Stimulated activated CD8-positive, alpha-beta memory T cell treated with anti-CD3 and anti-CD28 coated beads, Interleukin-2, amount 100 ng/mL, for 1 hour (primary cell): ENCODE data around the gene TUG1.

Experiments
- DNase-seq, 2 donors: peaks; one replicate each; pipeline ENCODE4 v3.0.0-alpha.2; 2020; ENCODE audit warnings: low read depth in 2 of 2

The TUG1 gene

GRCh38 chr22:30968924-30969531 is at the start of gene TUG1:
TSS of gene TUG1 (plus strand) at chr22:30969265.
- peak; percentile 93 to 96 for DNase-seq

GRCh38 chr22:30919973-30920372 is 49.1 kb upstream of the TUG1 start:
- no peak for DNase-seq

- peak; percentile 66 to 77 for DNase-seq
Observed at GRCh38 chr22:30920407-30920806, 48.7 kb upstream of the TUG1 start.

- no peak for DNase-seq
Observed at GRCh38 chr22:30921108-30921507, 48.0 kb upstream of the TUG1 start.

- peak; percentile 64 to 78 for DNase-seq
Observed at GRCh38 chr22:30922151-30922611, 46.9 kb upstream of the TUG1 start.

GRCh38 chr22:30923168-30923900 is 45.7 kb upstream of the TUG1 start:
- no peak for DNase-seq

GRCh38 chr22:30925667-30926066 is 43.4 kb upstream of the TUG1 start:
- DNase-seq = no peak

GRCh38 chr22:30926706-30927105 is 42.4 kb upstream of the TUG1 start:
- no peak for DNase-seq

- DNase-seq = no peak
Observed at GRCh38 chr22:30927806-30928205, 41.3 kb upstream of the TUG1 start.

GRCh38 chr22:30928401-30928800 is 40.7 kb upstream of the TUG1 start:
- DNase-seq = no peak

- DNase-seq = no peak
Observed at GRCh38 chr22:30930228-30930627, 38.8 kb upstream of the TUG1 start.

GRCh38 chr22:30931541-30932300 is 37.3 kb upstream of the TUG1 start:
- no peak for DNase-seq

GRCh38 chr22:30932661-30933060 is 36.4 kb upstream of the TUG1 start:
- DNase-seq = no peak

- DNase-seq = no peak
Observed at GRCh38 chr22:30933457-30933856, 35.6 kb upstream of the TUG1 start.

- no peak for DNase-seq
Observed at GRCh38 chr22:30934053-30934452, 35.0 kb upstream of the TUG1 start.

GRCh38 chr22:30940685-30941362 is 28.2 kb upstream of the TUG1 start:
- no peak for DNase-seq

GRCh38 chr22:30941363-30941740 is 27.7 kb upstream of the TUG1 start:
- no peak for DNase-seq

- peak in 1 of 2 donors; percentile 37 for DNase-seq
Observed at GRCh38 chr22:30943368-30943767, 25.7 kb upstream of the TUG1 start.

- no peak for DNase-seq
Observed at GRCh38 chr22:30944986-30945385, 24.1 kb upstream of the TUG1 start.

GRCh38 chr22:30945653-30946052 is 23.4 kb upstream of the TUG1 start:
- no peak for DNase-seq

GRCh38 chr22:30946354-30946753 is 22.7 kb upstream of the TUG1 start:
- no peak for DNase-seq

GRCh38 chr22:30947173-30947815 is 21.8 kb upstream of the TUG1 start:
- no peak for DNase-seq
